ENCODE results near the gene SPDYE2.
"Not testable (repeated sequence)": the region's sequence is repeated elsewhere in the genome, so short reads cannot be mapped to it uniquely, and the experiment has no call there.

- not testable (repeated sequence) for TF ChIP-seq POLR2A (IDR thresholded peaks at IDR 0.05; ENCODE audit: low read depth, low read length); POLR2AphosphoS5 (IDR thresholded peaks at IDR 0.05; ENCODE audit: low read depth, low read length); TAF1 (IDR thresholded peaks at IDR 0.05; ENCODE audit: borderline replicate concordance, low read depth, low read length)
Observed at GRCh38 chr7:102574607-102575006, 23.6 kb downstream of the SPDYE2 start.
